ENCODE measurements around the gene SERPING1.

Gene SERPING1

GRCh38 chr11:57599381-57599780 is 1.9 kb downstream of the SERPING1 start:
- H3K4me1 ChIP-seq (ENCODE audit: control insufficient read depth, insufficient read depth, low read length), result no peaks in the 10 kb centered on the region
- H3K27me3 ChIP-seq (ENCODE audit: control insufficient read depth, insufficient read depth, low read length), result peaks cover 7% of the 10 kb centered on the region
- H3K4me3 ChIP-seq (ENCODE audit: low read length), result no peak overlapping the region
- no peaks in the 10 kb centered on the region for H3K36me3 ChIP-seq (ENCODE audit: control insufficient read depth, insufficient read depth, low read length)
- H3K9me3 ChIP-seq (ENCODE audit: control insufficient read depth, low read length), result no peaks in the 10 kb centered on the region
- H3K9ac ChIP-seq (ENCODE audit: low read length), result no peak overlapping the region

- Histone ChIP-seq H3K36me3 (ENCODE audit: control insufficient read depth, insufficient read depth, low read length) (no peaks in the 10 kb centered on the region), H3K9me3 (ENCODE audit: control insufficient read depth, low read length) (no peaks in the 10 kb centered on the region)
These were observed 3.8 kb downstream of the SERPING1 start for GRCh38 chr11:57601297-57601696.

GRCh38 chr11:57604296-57605027 is 7.0 kb downstream of the SERPING1 start:
- Histone ChIP-seq H3K9ac (ENCODE audit: low read length) (no peak overlapping the region), H3K4me1 (ENCODE audit: control insufficient read depth, insufficient read depth, low read length) (no peaks in the 10 kb centered on the region), H3K27me3 (ENCODE audit: control insufficient read depth, insufficient read depth, low read length) (no peaks in the 10 kb centered on the region), H3K36me3 (ENCODE audit: control insufficient read depth, insufficient read depth, low read length) (no peaks in the 10 kb centered on the region), H3K9me3 (ENCODE audit: control insufficient read depth, low read length) (no peaks in the 10 kb centered on the region), H3K4me3 (ENCODE audit: low read length) (no peak overlapping the region)

More at GRCh38 chr11:57601297-57601696, 3.8 kb downstream of the SERPING1 start:
- Histone ChIP-seq H3K4me1 (ENCODE audit: control insufficient read depth, insufficient read depth, low read length) (no peaks in the 10 kb centered on the region), H3K27me3 (ENCODE audit: control insufficient read depth, insufficient read depth, low read length) (peaks cover 7% of the 10 kb centered on the region), H3K4me3 (ENCODE audit: low read length) (no peak overlapping the region), H3K9ac (ENCODE audit: low read length) (no peak overlapping the region)

- Histone ChIP-seq H3K36me3 (ENCODE audit: control insufficient read depth, insufficient read depth, low read length) (no peaks in the 10 kb centered on the region), H3K27me3 (ENCODE audit: control insufficient read depth, insufficient read depth, low read length) (no peaks in the 10 kb centered on the region), H3K4me1 (ENCODE audit: control insufficient read depth, insufficient read depth, low read length) (no peaks in the 10 kb centered on the region), H3K9ac (ENCODE audit: low read length) (no peak overlapping the region), H3K4me3 (ENCODE audit: low read length) (no peak overlapping the region), H3K9me3 (ENCODE audit: control insufficient read depth, low read length) (no peaks in the 10 kb centered on the region)
These were observed 7.5 kb downstream of the SERPING1 start for GRCh38 chr11:57605028-57605420.

- H3K4me1 ChIP-seq (ENCODE audit: control insufficient read depth, insufficient read depth, low read length), result no peaks in the 10 kb centered on the region
- no peak overlapping the region for H3K4me3 ChIP-seq (ENCODE audit: low read length)
- no peak overlapping the region for H3K9ac ChIP-seq (ENCODE audit: low read length)
- no peaks in the 10 kb centered on the region for H3K9me3 ChIP-seq (ENCODE audit: control insufficient read depth, low read length)
- H3K27me3 ChIP-seq (ENCODE audit: control insufficient read depth, insufficient read depth, low read length), result no peaks in the 10 kb centered on the region
- no peaks in the 10 kb centered on the region for H3K36me3 ChIP-seq (ENCODE audit: control insufficient read depth, insufficient read depth, low read length)
These were observed 12.7 kb downstream of the SERPING1 start for GRCh38 chr11:57610170-57610569.

GRCh38 chr11:57614234-57614772 is 16.8 kb downstream of the SERPING1 start:
- Histone ChIP-seq H3K4me3 (ENCODE audit: low read length) (no peak overlapping the region), H3K9ac (ENCODE audit: low read length) (no peak overlapping the region), H3K36me3 (ENCODE audit: control insufficient read depth, insufficient read depth, low read length) (no peaks in the 10 kb centered on the region), H3K9me3 (ENCODE audit: control insufficient read depth, low read length) (peaks cover 2% of the 10 kb centered on the region), H3K27me3 (ENCODE audit: control insufficient read depth, insufficient read depth, low read length) (no peaks in the 10 kb centered on the region), H3K4me1 (ENCODE audit: control insufficient read depth, insufficient read depth, low read length) (no peaks in the 10 kb centered on the region)

GRCh38 chr11:57615308-57615707 is 17.8 kb downstream of the SERPING1 start:
- Histone ChIP-seq H3K4me3 (ENCODE audit: low read length) (no peak overlapping the region), H3K4me1 (ENCODE audit: control insufficient read depth, insufficient read depth, low read length) (no peaks in the 10 kb centered on the region), H3K36me3 (ENCODE audit: control insufficient read depth, insufficient read depth, low read length) (no peaks in the 10 kb centered on the region), H3K9ac (ENCODE audit: low read length) (no peak overlapping the region), H3K27me3 (ENCODE audit: control insufficient read depth, insufficient read depth, low read length) (no peaks in the 10 kb centered on the region), H3K9me3 (ENCODE audit: control insufficient read depth, low read length) (peaks cover 4% of the 10 kb centered on the region)

- H3K9ac ChIP-seq (ENCODE audit: low read length), result no peak overlapping the region
- H3K9me3 ChIP-seq (ENCODE audit: control insufficient read depth, low read length), result peaks cover 4% of the 10 kb centered on the region
- no peaks in the 10 kb centered on the region for H3K4me1 ChIP-seq (ENCODE audit: control insufficient read depth, insufficient read depth, low read length)
- no peaks in the 10 kb centered on the region for H3K36me3 ChIP-seq (ENCODE audit: control insufficient read depth, insufficient read depth, low read length)
- H3K27me3 ChIP-seq (ENCODE audit: control insufficient read depth, insufficient read depth, low read length), result no peaks in the 10 kb centered on the region
- H3K4me3 ChIP-seq (ENCODE audit: low read length), result no peak overlapping the region
These were observed 19.1 kb downstream of the SERPING1 start for GRCh38 chr11:57616595-57616994.

GRCh38 chr11:57618438-57618837 is 21.0 kb downstream of the SERPING1 start:
- Histone ChIP-seq H3K9ac (ENCODE audit: low read length) (no peak overlapping the region), H3K4me1 (ENCODE audit: control insufficient read depth, insufficient read depth, low read length) (no peaks in the 10 kb centered on the region), H3K4me3 (ENCODE audit: low read length) (no peak overlapping the region), H3K9me3 (ENCODE audit: control insufficient read depth, low read length) (peaks cover 4% of the 10 kb centered on the region), H3K27me3 (ENCODE audit: control insufficient read depth, insufficient read depth, low read length) (no peaks in the 10 kb centered on the region), H3K36me3 (ENCODE audit: control insufficient read depth, insufficient read depth, low read length) (no peaks in the 10 kb centered on the region)

GRCh38 chr11:57619331-57619730 is 21.8 kb downstream of the SERPING1 start:
- no peak overlapping the region for H3K9ac ChIP-seq (ENCODE audit: low read length)
- H3K4me1 ChIP-seq (ENCODE audit: control insufficient read depth, insufficient read depth, low read length), result no peaks in the 10 kb centered on the region
- no peaks in the 10 kb centered on the region for H3K27me3 ChIP-seq (ENCODE audit: control insufficient read depth, insufficient read depth, low read length)
- H3K9me3 ChIP-seq (ENCODE audit: control insufficient read depth, low read length), result peaks cover 4% of the 10 kb centered on the region
- no peaks in the 10 kb centered on the region for H3K36me3 ChIP-seq (ENCODE audit: control insufficient read depth, insufficient read depth, low read length)
- no peak overlapping the region for H3K4me3 ChIP-seq (ENCODE audit: low read length)

- Histone ChIP-seq H3K4me3 (ENCODE audit: low read length) (no peak overlapping the region), H3K9ac (ENCODE audit: low read length) (no peak overlapping the region), H3K4me1 (ENCODE audit: control insufficient read depth, insufficient read depth, low read length) (no peaks in the 10 kb centered on the region), H3K27me3 (ENCODE audit: control insufficient read depth, insufficient read depth, low read length) (no peaks in the 10 kb centered on the region), H3K9me3 (ENCODE audit: control insufficient read depth, low read length) (peaks cover 4% of the 10 kb centered on the region), H3K36me3 (ENCODE audit: control insufficient read depth, insufficient read depth, low read length) (no peaks in the 10 kb centered on the region)
These were observed 23.0 kb downstream of the SERPING1 start for GRCh38 chr11:57620467-57620866.

- Histone ChIP-seq H3K27me3 (ENCODE audit: control insufficient read depth, insufficient read depth, low read length) (no peaks in the 10 kb centered on the region), H3K4me1 (ENCODE audit: control insufficient read depth, insufficient read depth, low read length) (no peaks in the 10 kb centered on the region), H3K9me3 (ENCODE audit: control insufficient read depth, low read length) (peaks cover 4% of the 10 kb centered on the region)
These were observed 24.8 kb downstream of the SERPING1 start for GRCh38 chr11:57622263-57622662.

More at GRCh38 chr11:57622263-57622662, 24.8 kb downstream of the SERPING1 start:
- no peaks in the 10 kb centered on the region for H3K36me3 ChIP-seq (ENCODE audit: control insufficient read depth, insufficient read depth, low read length)
- no peak overlapping the region for H3K4me3 ChIP-seq (ENCODE audit: low read length)
- no peak overlapping the region for H3K9ac ChIP-seq (ENCODE audit: low read length)
